Neural cell (in vitro differentiated cells): ENCODE data around the gene PAX3.

Experiments used
- CTCF ChIP-seq: fragments of 450-650 bp; IDR thresholded peaks from 2 replicates; pipeline ENCODE4 v1.5.1; 2014; ENCODE audit warnings: antibody characterized with exemption, mild to moderate bottlenecking, moderate library complexity; ENCODE audit not compliant: poor library complexity, severe bottlenecking
- EP300 ChIP-seq: fragments of 450-650 bp; conservative IDR thresholded peaks from 2 replicates; pipeline ENCODE4 v1.6.1; 2014; ENCODE audit warnings: antibody characterized with exemption, mild to moderate bottlenecking, moderate library complexity; ENCODE audit not compliant: poor library complexity, severe bottlenecking
- EZH2 ChIP-seq: fragments of 200-600, 300-800 bp; shearing (Covaris generic), sonication (generic); IDR thresholded peaks from 2 replicates; pipeline ENCODE4 v1.6.1; 2014; ENCODE audit warnings: antibody characterized with exemption, low read length, borderline replicate concordance, mild to moderate bottlenecking; ENCODE audit not compliant: insufficient read depth, poor library complexity, severe bottlenecking
- MXI1 ChIP-seq: fragments of 450-650 bp; conservative IDR thresholded peaks from 2 replicates; pipeline ENCODE4 v1.6.1; 2014; ENCODE audit warnings: antibody characterized with exemption, mild to moderate bottlenecking; ENCODE audit not compliant: poor library complexity, severe bottlenecking
- POLR2AphosphoS5 ChIP-seq: IDR thresholded peaks from 2 replicates; pipeline ENCODE4 v1.6.1; 2012
- RAD21 ChIP-seq: fragments of 450-650 bp; conservative IDR thresholded peaks from 2 replicates; pipeline ENCODE4 v1.6.1; 2014; ENCODE audit warnings: antibody characterized with exemption, mild to moderate bottlenecking, moderate library complexity
- REST ChIP-seq: IDR thresholded peaks from 2 replicates; pipeline ENCODE4 v1.6.1; 2012; ENCODE audit warnings: borderline replicate concordance
- SMC3 ChIP-seq: fragments of 450-650 bp; conservative IDR thresholded peaks from 2 replicates; pipeline ENCODE4 v1.6.1; 2014; ENCODE audit warnings: antibody characterized with exemption, mild to moderate bottlenecking, moderate library complexity; ENCODE audit not compliant: poor library complexity
- TAF1 ChIP-seq: IDR thresholded peaks from 2 replicates; pipeline ENCODE4 v1.6.1; 2012; ENCODE audit warnings: low read depth

GRCh38 chr2:222336442-222336841 lies 37.6 kb upstream of the PAX3 start:
- TF ChIP-seq REST, result no peak
- no peak for TF ChIP-seq CTCF
- TF ChIP-seq SMC3, result no peak
- TF ChIP-seq TAF1, result no peak
- TF ChIP-seq EZH2, result no peak
- no peak for TF ChIP-seq POLR2AphosphoS5
- TF ChIP-seq MXI1, result no peak
- no peak for TF ChIP-seq RAD21
- no peak for TF ChIP-seq EP300
